Common myeloid progenitor, CD34-positive (primary cell): ENCODE measurements around the gene RAB34.
"Not testable (repeated sequence)": the region's sequence is repeated elsewhere in the genome, so short reads cannot be mapped to it uniquely, and the experiment has no call there.

Experiments used
- CTCF ChIA-PET: fragments of 350-600 bp; sonication (Branson Sonifier 250); formaldehyde crosslinking; loops from one replicate; lab custom pipeline; 2021; ENCODE audit warnings: antibody characterized with exemption; lab: Charles Lee
- POLR2A ChIA-PET: fragments of 350-600 bp; sonication (Branson Sonifier 250); formaldehyde crosslinking; loops from one replicate; lab custom pipeline; 2021; ENCODE audit warnings: antibody characterized with exemption; lab: Charles Lee
- DNase-seq, 3 donors: peaks; one replicate each; pipeline versions ENCODE4 v3.0.0 to v3.0.0-alpha.2; 2013
- H3K27ac ChIP-seq, 2 experiments: 1 replicate in 1 of 2; 2 replicates in 1 of 2; pipeline ENCODE4 v1.7.0; 2013; ENCODE audit warnings: inconsistent platforms in 2 of 2, low read length in 2 of 2, mild to moderate bottlenecking in 2 of 2, low read depth in 1 of 2, moderate library complexity in 1 of 2; ENCODE audit not compliant: severe bottlenecking in 2 of 2, insufficient read depth in 1 of 2, poor library complexity in 1 of 2
- H3K27me3 ChIP-seq, 5 experiments: replicated peaks in 2 of 5; 1 replicate in 3 of 5; 2 replicates in 2 of 5; pipeline versions ENCODE4 v1.6.1 to v1.7.0; 2013; ENCODE audit warnings: low read length in 4 of 5, mild to moderate bottlenecking in 2 of 5, moderate library complexity in 2 of 5, inconsistent platforms in 1 of 5; ENCODE audit not compliant: insufficient read depth in 5 of 5, control insufficient read depth in 4 of 5
- H3K36me3 ChIP-seq, 4 experiments: 1 replicate in 2 of 4; 2 replicates in 2 of 4; pipeline versions ENCODE4 v1.6.1 to v1.7.0; 2013; ENCODE audit warnings: low read length in 3 of 4, control low read depth in 1 of 4, mild to moderate bottlenecking in 1 of 4; ENCODE audit not compliant: control insufficient read depth in 4 of 4, insufficient read depth in 4 of 4
- H3K4me1 ChIP-seq, 4 experiments: 1 replicate in 3 of 4; 2 replicates in 1 of 4; pipeline versions ENCODE4 v1.6.1 to v1.7.1; 2013; ENCODE audit warnings: low read length in 3 of 4, mild to moderate bottlenecking in 3 of 4, control low read depth in 1 of 4, inconsistent platforms in 1 of 4, moderate library complexity in 1 of 4; ENCODE audit not compliant: control insufficient read depth in 4 of 4, insufficient read depth in 4 of 4; ENCODE audit errors: control extremely low read depth in 1 of 4
- H3K4me3 ChIP-seq, 7 experiments: 1 replicate in 4 of 7; 2 replicates in 3 of 7; pipeline versions ENCODE4 v1.5.1 to v1.7.0; 2013; ENCODE audit warnings: mild to moderate bottlenecking in 7 of 7, low read length in 6 of 7, moderate library complexity in 6 of 7, inconsistent platforms in 2 of 7, low read depth in 2 of 7, control low read depth in 1 of 7; ENCODE audit not compliant: insufficient read depth in 4 of 7, control insufficient read depth in 1 of 7; ENCODE audit errors: extremely low read depth in 1 of 7
- H3K9me3 ChIP-seq, 5 experiments: 1 replicate in 4 of 5; 2 replicates in 1 of 5; pipeline versions ENCODE4 v1.6.1 to v1.7.1; 2013; ENCODE audit warnings: low read length in 4 of 5, mild to moderate bottlenecking in 2 of 5, inconsistent platforms in 1 of 5, low read depth in 1 of 5, moderate library complexity in 1 of 5; ENCODE audit not compliant: control insufficient read depth in 4 of 5, insufficient read depth in 2 of 5; ENCODE audit errors: control extremely low read depth in 1 of 5
- WGBS: methylation state at CpG from one replicate; pipeline ENCODE4 v1.1.5; 2013; ENCODE audit not compliant: insufficient coverage; 5-methylcytosine and 5-hydroxymethylcytosine counted together

The RAB34 gene

DNA sequence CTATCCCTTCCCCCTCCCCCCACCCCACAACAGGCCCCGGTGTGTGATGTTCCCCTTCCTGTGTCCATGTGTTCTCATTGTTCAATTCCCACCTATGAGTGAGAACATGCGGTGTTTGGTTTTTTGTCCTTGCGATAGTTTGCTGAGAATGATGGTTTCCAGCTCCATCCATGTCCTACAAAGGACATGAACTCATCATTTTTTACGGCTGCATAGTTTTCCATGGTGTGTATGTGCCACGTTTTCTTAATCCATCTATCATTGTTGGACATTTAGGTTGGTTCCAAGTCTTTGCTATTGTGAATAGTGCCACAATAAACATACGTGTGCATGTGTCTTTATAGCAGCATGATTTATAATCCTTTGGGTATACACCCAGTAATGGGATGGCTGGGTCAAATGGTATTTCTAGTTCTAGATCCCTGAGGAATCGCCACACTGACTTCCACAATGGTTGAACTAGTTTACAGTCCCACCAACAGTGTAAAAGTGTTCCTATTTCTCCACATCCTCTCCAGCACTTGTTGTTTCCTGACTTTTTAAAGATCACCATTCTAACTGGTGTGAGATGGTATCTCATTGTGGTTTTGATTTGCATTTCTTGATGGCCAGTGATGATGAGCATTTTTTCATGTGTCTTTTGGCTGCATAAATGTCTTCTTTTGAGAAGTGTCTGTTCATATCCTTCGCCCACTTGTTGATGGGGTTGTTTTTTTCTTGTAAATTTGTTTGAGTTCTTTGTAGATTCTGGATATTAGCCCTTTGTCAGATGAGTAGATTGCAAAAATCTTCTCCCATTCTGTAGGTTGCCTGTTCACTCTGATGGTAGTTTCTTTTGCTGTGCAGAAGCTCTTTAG lies 18.5 kb upstream of the RAB34 start:
- H3K4me3 ChIP-seq, DNase-seq, H3K36me3 ChIP-seq, H3K27ac ChIP-seq, H3K9me3 ChIP-seq, H3K27me3 ChIP-seq, POLR2A ChIA-PET: not testable (repeated sequence)
- CTCF ChIA-PET = interaction anchor here (0.6 to 18.9 kb wide), 4 partner anchors 9 to 45 kb away, joined by 3 to 507 read pairs (median 256); partner anchors contain the start of genes NEK8, RPL23A, TLCD1 and TRAF4
- WGBS = no CpG with 5 or more reads among the region's 8 CpGs
- H3K4me1 ChIP-seq = peaks cover 3 to 31% (median 25%) of the 10 kb centered on the region in 4 experiments

DNA sequence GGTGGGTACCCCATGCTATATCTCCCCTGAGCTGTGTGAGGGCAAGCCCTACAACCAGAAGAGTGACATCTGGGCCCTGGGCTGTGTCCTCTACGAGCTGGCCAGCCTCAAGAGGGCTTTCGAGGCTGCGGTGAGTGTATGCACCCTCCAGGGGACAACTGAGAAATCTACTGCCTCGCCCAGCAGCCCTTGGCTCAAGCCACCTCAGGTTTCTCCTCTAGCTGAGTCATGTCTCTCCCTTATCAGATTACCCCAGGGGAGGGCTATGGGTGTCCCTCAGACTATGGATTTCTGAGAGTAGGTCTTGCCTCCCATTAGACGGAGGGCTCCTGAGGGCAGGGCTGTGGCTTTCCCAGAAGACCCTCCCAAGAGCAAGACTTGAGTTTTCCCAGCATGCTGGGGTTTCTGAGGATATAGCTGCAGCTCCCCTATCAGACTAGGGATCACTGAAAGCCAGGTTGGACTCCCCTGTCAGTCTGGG lies 17.6 kb upstream of the RAB34 start:
- ChIA-PET CTCF (interaction anchor here (1.5 to 17.9 kb wide), 2 partner anchors 9 to 11 kb away, joined by 4 to 507 read pairs; partner anchors contain the start of genes TLCD1 and TRAF4), POLR2A (no interaction called here)
- no peak overlapping the region for H3K4me3 ChIP-seq
- WGBS = 84% methylated on average over 3 of the region's 5 CpGs
- no peak for DNase-seq
- H3K27ac ChIP-seq = peak overlapping the region in 1 of 2 experiments; percentile 15
- H3K27me3 ChIP-seq = no peaks in the 10 kb centered on the region
- peaks cover 0 to 5% (median 4%) of the 10 kb centered on the region in 4 experiments for H3K36me3 ChIP-seq
- H3K9me3 ChIP-seq = peaks cover 0 to 3% (median 0%) of the 10 kb centered on the region in 5 experiments
- H3K4me1 ChIP-seq = peaks cover 3 to 22% (median 17%) of the 10 kb centered on the region in 4 experiments

DNA sequence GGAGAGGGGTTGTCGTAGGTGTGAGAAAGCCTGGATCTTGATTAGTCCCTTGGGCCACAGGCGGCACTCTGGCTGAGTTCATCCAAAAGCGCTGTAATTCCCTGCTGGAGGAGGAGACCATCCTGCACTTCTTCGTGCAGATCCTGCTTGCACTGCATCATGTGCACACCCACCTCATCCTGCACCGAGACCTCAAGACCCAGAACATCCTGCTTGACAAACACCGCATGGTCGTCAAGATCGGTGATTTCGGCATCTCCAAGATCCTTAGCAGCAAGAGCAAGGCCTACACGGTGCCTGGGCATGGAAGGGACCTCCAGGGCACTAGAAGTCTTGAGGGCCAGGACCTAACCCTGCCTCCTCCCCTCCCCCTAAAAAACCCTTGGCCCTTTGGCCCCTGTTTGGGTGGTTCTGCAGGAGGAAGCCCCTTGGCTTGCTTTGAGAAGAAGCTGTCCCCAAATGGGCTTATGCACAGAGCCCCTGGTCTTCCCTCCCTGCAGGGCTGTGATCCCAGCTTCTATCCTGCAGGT lies 17.1 kb upstream of the RAB34 start:
- Histone ChIP-seq H3K4me1 (peaks cover 3 to 19% (median 15%) of the 10 kb centered on the region in 4 experiments), H3K4me3 (no peak overlapping the region), H3K36me3 (peaks cover 0 to 5% (median 4%) of the 10 kb centered on the region in 4 experiments), H3K27me3 (no peaks in the 10 kb centered on the region), H3K27ac (peak overlapping the region in 1 of 2 experiments; percentile 15), H3K9me3 (peaks cover 0 to 3% (median 0%) of the 10 kb centered on the region in 5 experiments)
- 100% methylated on average over 7 of the region's 10 CpGs for WGBS
- DNase-seq = no peak
- CTCF ChIA-PET = interaction anchor here (1.5 to 17.9 kb wide), 2 partner anchors 8 to 11 kb away, joined by 4 to 507 read pairs; partner anchors contain the start of genes TLCD1 and TRAF4
- POLR2A ChIA-PET = no interaction called here

DNA sequence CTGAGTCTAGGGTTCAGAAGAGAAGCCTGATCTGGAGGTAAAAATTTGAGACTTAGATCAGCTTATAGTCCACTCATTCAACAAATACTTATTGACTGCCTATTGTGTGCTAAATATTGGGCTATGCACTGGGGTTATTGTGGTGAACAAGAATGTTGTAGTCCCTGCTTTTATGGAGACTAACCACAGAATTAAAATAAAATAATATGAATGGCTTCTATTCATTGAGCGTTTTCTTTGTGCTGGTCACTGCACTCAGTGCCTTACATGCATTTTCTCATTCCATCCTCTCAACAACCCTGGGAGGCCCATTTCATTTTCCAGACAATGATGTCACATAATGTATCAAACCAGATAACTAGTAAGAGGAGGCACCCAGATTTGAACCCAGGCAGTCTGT lies 15.7 kb upstream of the RAB34 start:
- Histone ChIP-seq H3K9me3 (peaks cover 0 to 3% (median 0%) of the 10 kb centered on the region in 5 experiments), H3K27me3 (no peaks in the 10 kb centered on the region), H3K4me3 (no peak overlapping the region), H3K36me3 (peaks cover 0 to 5% (median 4%) of the 10 kb centered on the region in 4 experiments), H3K27ac (no peak overlapping the region), H3K4me1 (peaks cover 2 to 14% (median 9%) of the 10 kb centered on the region in 4 experiments)
- POLR2A ChIA-PET = interaction anchor here (0.7 kb wide), 1 partner anchor 165 kb away, joined by 3 read pairs; no protein-coding TSS in a partner anchor
- CTCF ChIA-PET = interaction anchor here (0.5 to 17.9 kb wide), 3 partner anchors 13 to 110 kb away, joined by 3 to 507 read pairs (median 3); partner anchors contain the start of gene TRAF4
- no CpG with 5 or more reads among the region's 1 CpG for whole genome bisulfite sequencing
- no peak for DNase-seq

DNA sequence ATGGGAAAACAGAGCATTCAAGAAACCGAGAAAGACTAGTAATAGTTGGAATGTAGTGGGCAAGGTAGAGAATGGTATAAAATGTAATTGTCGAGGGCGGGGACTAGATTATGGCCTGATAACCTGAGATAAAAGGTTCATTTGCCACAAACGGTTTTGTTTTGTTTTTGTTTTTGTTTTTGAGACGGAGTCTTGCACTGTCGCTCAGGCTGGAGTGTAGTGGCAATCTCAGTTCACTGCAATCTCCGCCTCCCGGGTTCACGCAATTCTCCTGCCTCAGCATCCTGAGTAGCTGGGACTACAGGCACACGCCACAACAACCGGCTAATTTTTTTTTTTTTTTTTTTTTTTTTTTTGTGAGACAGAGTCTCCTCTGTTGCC lies 12.3 kb upstream of the RAB34 start:
- POLR2A ChIA-PET = no interaction called here
- H3K27me3 ChIP-seq = no peaks in the 10 kb centered on the region

DNA sequence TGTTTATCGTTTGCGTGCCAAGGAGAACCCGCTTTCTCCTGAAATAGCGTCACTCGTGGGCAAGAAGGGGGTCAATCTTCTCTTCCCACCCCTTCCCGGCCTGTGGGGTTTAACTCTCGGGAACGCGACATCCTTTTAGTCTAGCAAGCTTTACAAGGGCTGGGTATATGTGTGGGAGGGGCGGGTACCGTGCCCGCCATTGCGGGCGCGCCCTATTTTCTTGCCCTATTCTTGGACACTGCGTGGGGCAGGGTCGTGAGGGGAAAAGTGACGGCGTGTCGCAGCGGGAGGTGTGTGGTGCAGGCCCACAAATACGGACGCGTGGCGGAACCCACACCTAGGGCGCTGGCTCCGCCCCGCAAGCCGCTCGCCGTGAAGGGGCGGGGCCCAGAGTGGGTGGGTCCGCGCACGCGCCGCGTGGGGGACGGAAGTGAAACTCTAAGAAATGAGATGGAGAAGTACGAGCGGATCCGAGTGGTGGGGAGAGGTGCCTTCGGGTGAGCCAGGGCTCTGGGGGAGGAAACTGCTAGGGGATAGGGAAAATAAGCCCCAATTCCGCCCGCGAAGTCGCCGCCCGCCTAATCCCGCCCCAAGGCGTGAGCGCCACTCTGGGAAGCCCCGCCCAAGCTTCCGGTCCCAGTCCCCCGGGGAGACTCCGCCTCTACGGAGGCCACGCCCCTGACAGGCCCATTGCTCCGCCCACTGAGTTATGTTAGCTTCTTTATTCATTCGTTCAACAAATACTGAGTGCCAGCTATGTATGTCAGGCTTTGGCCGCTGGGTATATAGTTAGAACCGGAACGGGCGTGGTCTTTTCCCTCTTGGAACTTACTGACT lies 10.9 kb upstream of the RAB34 start, which contains the start of gene NEK8:
NEK8 (plus strand) TSS at position 425 of the 837 bp plus-strand sequence; CDS start at position 451, 26 bp downstream.
- WGBS = 0% methylated on average over 50 of the region's 64 CpGs
- H3K4me1 ChIP-seq = peaks cover 5 to 39% (median 33%) of the 10 kb centered on the region in 4 experiments
- no peaks in the 10 kb centered on the region for H3K9me3 ChIP-seq
- ChIA-PET POLR2A (interaction anchor here (0.5 to 3.6 kb wide), 5 partner anchors 10 to 1576 kb away, joined by 3 to 87 read pairs (median 5); partner anchors contain the start of gene TRAF4), CTCF (interaction anchor here (0.8 to 17.9 kb wide), 9 partner anchors 9 to 224 kb away, joined by 3 to 507 read pairs (median 7); partner anchors contain the start of genes DHRS13, PROCA1, RPL23A and TRAF4)
- no peaks in the 10 kb centered on the region for H3K27me3 ChIP-seq
- H3K4me3 ChIP-seq = peak within 1 kb of the TSS; percentile 75 to 91 (median 84)
- DNase-seq = peak; percentile 87 to 94 (median 92)
- peak within 1 kb of the TSS; percentile 91 to 94 for H3K27ac ChIP-seq
- H3K36me3 ChIP-seq = peaks cover under 1 to 16% (median 13%) of the 10 kb centered on the region in 4 experiments

More for the DNA sequence above, 12.3 kb upstream of the RAB34 start:
- H3K9me3 ChIP-seq = no peaks in the 10 kb centered on the region
- CTCF ChIA-PET = interaction anchor here (17.9 kb wide), 1 partner anchor 16 kb away, joined by 507 read pairs; the partner anchor contains the start of gene TRAF4
- DNase-seq = no peak
- 97% methylated on average over 11 of the region's 11 CpGs for WGBS
- H3K27ac ChIP-seq = no peak overlapping the region
- H3K4me1 ChIP-seq = peaks cover 5 to 36% (median 32%) of the 10 kb centered on the region in 4 experiments
- H3K36me3 ChIP-seq = peaks cover 0 to 7% (median 3%) of the 10 kb centered on the region in 4 experiments
- no peak overlapping the region for H3K4me3 ChIP-seq
